HG02610 (cell line): ENCODE measurements around the gene UBE2G2.

Experiments used
- ATAC-seq: cut with Tn5 transposase; IDR thresholded peaks from one replicate; pipeline ENCODE4 v1.9.1; 2021; ENCODE audit warnings: mild to moderate bottlenecking, moderate library complexity; ENCODE audit not compliant: unreplicated experiment

Gene UBE2G2

DNA sequence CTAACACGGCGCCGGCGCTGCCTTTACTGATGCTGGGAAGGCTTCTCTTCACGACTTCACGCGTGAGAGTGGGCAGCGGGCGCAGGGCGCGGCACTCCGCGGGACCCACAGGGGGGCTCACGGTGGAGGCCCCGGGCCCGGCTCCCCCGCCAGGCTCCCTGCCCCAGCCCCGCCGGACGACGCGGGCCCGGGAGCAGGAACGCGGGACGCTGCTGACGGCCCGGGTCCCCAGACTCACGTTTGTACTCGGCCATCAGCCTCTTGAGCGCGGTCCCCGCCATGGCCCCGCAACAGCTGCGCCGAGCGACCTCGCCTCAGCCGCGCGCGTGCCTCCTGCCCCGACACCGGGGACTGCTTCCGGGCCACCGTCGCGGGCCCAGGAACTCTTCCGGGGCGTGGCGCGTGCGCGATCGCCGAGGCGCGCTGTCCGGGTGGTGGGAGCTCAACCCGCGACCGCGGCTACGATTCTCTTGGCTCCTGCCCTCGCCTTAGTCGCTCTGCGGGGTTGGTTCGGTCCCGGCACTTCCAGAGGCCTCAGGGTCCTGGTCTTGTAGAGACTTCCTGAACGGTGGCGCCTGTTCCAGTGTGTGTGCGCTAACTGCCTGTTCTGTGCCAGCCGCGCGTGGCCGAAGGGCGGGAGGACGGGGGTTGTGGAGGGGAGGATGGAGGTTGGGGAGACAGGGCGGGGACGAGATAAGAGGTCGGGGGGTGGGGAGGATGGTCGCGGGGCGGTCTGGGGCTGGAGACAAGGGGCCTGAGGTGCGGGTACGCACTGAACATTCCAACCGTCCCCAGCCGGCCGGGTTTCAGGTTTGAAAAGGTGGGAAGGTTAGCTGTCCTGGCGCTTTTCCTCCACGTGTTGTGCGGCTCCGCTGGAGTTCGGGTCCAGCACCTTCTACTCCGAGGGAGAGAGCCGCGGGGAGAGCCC lies at the start of gene UBE2G2:
TSS of gene UBE2G2 (minus strand) at position 353 of the 928 bp plus-strand sequence. CDS start at position 281, 72 bp downstream.
- peak; percentile 70 for ATAC-seq

GRCh38 chr21:44850905-44851657 lies 49.5 kb upstream of the UBE2G2 start:
- ATAC-seq = no peak

DNA sequence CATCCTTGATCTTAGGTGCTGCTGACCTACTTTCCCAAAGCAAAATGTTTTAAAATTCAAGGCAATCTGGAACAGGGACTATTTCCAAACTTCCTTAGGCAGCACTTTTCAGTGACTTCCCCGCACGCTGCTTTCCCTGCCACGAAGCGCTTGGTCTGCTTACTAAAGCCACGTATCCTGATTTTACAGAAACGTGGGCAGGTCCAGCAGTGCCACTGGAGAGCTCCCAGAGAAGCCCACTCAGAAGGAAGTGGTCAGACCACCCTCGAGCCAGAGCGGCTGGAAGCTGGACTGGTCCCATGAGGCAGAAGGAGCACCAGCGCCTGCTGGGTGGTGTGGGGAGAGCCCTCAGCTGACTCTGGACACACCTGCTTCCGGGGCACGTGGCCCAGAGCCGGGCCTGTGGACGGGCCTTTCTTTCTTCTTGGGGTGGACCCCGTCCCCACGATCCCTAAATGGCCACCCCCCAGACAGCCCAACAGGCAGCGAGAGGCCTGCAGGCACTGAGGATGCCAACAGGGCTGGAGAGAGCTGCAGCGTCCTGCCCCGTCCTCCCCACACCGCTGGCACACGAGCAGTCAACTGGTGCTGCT lies 48.7 kb upstream of the UBE2G2 start:
- ATAC-seq = no peak

DNA sequence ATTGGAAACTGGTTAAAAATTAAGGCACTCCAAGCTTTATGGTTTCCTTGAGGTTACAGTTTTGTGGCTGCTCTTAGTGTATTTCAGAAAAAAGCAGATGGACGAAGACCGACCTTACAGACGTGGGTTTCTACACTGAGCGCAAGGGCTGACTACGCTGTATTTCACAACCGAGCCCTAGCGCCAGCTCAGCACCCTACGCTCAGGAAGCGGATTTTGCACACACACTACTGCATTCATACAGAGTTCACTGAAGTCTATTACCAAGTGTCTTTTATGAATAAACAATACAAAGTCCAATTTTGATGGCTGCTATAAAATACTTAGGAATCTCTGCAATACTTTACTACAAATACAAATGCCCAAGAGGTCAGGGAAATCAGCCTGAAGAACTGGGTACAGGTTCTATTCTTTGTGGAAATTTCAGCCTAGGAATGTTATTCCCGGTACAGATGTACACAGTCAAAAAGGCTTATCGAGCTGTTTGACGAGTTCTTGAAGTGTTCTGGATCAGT lies 48.1 kb upstream of the UBE2G2 start:
- ATAC-seq = no peak

DNA sequence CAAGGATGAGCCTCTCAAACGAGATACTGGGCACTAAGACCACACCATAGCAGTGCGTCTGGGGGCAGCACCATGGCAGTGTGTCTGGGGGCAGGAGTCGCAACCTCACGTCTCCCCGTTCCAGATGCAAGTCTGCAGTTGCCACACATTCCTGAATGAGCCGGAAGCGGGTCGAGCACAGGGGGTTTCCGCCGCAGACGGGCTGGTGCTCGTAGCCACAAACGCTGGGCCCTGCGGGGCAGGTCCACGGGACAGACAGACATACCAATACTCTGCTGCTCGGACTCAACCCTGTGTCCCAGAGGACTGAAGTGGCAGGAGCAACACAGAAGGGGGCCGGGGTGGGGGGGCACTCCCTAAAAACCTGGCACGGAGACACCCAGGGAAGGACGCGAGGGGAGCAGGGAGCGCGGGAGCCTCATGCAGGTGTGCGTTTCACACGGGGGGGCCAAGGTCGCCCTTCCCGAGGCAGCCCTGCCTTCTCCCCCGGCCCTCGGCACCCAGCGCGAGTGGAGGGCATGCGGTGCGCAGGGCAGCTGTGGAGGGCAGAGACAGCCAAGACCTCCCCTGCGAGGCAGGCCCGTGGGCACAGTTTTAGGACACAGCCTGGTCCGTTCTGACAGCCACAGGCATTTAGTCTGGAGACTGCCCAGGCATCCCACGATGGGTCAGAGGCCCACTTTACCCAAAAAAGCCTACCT lies 47.4 kb upstream of the UBE2G2 start:
- no peak for ATAC-seq

GRCh38 chr21:44847261-44848056 lies 45.8 kb upstream of the UBE2G2 start:
- ATAC-seq = no peak

GRCh38 chr21:44846485-44847260 lies 45.1 kb upstream of the UBE2G2 start:
- ATAC-seq = no peak

GRCh38 chr21:44846224-44846484 lies 44.5 kb upstream of the UBE2G2 start:
- no peak for ATAC-seq

DNA sequence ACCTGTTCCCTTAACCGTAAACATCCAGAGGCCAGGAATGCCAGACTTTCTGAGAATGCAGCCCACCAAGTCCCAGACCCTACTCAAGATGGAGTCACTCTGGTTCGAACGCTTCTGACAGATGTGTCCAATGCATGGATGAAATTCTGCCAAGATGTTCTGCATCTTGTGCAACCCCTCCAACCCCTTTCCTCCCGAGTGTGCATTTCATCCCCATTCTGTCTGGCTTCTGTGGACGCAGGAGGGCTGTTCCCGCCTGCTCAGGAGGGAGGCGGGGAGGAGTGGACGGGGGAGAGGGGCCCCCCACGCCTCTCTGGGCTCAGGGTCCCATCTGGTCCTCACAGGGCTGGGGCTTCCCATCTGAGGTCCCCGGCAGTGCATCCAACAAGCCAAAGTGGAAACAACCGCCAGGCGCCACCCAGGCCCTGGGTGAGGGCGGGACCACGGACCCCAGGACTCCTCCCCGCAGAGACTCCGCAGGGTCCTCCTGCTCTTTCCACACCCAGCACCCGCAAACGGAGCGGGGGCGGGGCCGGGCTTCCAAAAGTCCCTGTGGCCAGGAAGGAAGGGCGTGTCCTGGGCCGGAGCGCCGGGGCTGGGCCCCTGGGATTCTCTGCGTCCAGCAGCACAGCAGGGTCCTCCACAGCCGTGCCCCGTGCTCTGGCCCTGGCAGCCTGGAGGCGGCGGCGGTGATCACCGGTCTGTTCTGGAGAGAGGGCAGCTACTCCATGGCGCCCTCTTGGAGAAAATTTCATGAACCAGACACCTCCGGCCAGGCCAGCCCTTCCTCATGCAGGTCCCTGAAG lies 44.0 kb upstream of the UBE2G2 start:
- ATAC-seq = peak; percentile 47

DNA sequence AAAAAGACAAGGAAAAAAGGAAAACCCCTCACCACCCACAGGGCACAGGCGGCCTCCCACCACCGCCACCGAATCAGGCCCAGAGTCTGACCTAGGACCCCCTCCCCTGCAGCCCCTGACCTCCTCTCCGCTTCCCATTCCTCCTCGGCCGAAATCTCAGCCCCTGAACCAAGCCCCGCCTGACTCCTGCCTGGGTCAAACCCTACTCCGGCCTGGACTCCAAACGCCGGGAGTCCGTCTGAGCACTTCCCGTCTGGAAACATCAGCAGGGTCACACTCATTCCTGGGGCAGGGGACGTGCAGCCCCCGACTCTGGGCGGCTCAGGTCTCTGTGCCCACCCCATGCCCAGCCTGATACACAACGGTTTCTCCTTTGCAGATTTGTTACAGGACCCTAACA lies 42.6 kb upstream of the UBE2G2 start:
- no peak for ATAC-seq

DNA sequence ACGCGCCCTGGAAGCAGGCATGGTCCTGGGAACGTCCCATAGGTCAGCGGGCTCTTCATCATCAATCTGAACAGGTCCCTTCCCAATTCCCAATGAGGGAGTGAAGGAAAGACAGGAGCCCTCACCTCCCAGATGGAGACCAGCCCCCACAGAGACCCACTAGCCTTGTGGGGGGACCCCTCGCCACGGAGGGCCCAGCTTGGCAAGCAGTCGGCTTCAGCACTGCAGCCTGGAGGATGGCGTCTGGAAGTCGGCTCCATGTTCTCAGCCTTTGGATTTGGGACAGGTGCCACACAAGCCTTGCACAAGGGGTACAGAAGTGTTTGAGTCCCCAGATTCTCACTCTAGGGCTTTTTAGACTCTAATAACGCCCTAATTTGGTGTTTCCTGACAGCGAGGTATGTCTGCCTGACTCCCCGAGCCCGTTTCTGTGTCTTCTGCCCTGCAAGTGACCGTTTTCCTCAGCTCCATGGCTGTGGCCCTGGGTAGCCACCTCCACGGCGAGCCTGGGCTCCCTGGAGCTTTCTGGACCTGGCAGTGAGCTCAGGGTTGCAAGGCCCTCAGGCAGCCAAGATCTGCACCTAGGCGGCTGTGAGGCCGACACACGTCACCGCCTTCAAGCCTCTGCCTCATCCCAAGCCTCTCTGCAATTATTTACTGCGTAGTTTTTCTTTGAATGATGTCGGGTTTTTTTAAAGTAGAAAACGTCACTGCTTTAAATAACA lies 41.3 kb upstream of the UBE2G2 start:
- no peak for ATAC-seq

- no peak for ATAC-seq
Observed at GRCh38 chr21:44842087-44842486, 40.5 kb upstream of the UBE2G2 start.

DNA sequence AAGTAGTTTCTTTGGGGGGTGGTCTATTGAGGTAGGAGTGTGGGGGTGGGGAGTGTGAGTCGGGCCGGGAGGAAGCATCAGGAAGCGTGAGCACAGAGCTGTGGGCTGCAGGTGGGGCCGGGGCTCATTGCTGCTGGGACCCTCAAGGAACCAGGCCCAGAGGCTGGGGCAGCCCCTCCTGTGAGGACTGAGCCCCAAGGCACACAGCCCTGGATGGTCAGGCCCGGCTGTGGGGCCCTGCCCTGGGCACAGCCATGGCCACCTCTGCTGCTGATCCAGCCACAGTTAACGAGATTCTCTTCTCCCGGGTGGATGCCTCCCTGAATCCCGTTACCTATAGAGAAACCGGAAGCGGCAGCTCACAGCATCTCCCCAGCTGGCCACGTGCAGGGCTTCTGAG lies 39.2 kb upstream of the UBE2G2 start:
- no peak for ATAC-seq

GRCh38 chr21:44838951-44839350 lies 37.3 kb upstream of the UBE2G2 start:
- no peak for ATAC-seq

DNA sequence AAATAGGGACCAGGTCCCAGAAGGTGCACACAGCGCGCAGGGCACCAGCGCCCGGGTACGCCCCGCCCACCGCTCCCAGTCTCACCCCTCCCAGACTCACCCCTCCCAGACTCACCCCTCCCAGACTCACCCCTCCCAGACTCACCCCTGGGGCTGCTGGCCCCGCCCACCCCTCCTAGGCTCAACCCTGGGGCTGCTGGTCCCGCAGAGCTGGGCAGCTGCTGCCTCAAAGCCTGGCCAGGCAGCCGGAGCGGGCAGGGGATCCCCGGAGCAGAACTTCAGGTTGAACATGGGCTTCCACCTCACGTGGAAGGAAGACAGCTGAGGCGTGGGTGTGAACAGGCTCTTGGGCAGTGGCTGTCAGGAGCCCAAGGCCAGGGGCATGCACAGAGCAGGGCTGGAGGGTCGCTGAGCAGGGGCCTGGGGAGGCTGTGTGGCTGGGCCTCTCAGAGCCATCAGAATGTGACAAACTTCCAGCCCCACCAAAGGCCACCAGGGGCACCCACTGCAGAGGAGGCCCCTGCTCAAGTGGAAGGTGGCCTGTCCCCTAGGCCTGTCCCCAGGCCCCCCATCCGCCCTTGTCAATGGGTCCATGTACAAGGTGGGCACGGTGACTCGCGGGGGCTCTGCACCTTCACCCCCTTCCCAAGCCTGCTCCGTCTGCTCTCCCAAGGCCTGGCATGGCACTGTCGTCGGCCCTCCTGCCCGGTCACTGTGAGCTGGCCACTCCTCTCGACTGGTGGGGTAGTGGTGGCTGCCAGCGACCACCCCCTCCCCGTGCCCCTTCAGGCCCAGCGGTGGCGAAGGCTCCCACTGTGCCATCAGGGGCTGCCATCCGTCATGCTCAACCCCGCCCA lies 36.6 kb upstream of the UBE2G2 start:
- no peak for ATAC-seq

GRCh38 chr21:44837537-44837936 lies 35.9 kb upstream of the UBE2G2 start:
- no peak for ATAC-seq
